ENCODE results near the gene KRT38. TPM values are rescaled to one million over a fixed set of nuclear protein-coding genes. Genes with fewer than 3 reads are reported as not detected.

The KRT38 gene
- total and polyA plus RNA-seq, 2 of the 8 experiments (the other 6 are each of a cell fraction or from before 2014, with no cell fraction given) = not detected

DNA sequence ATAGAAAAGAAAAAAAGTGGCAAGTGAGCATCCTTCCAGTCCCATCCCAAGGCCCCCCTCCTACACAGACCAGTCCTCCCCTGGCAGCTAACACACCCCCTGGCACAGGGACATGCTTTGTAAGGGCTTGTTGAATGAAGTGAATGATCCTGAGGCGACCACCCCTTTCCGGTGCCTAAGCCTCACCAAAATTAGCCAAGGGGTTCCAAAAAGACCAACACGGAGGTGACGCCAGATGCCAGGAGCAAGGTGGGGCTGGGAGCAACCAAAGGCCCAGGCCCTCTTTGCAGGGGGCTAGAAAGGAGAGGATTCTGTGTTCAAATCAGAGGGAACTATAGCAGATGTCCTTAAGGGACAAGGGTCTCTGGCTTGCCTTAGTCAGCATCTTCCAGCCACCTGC is 34.6 kb upstream of the KRT38 start:
- Histone ChIP-seq H3K23ac (ENCODE audit: insufficient read length) (no peak overlapping the region), H3K23me2 (ENCODE audit: low read depth, low read length) (no peaks in the 10 kb centered on the region), H3K27me3 (replicated peaks in 1 of 4; ENCODE audit: control insufficient read depth in 3 of 4, extremely low read depth in 1 of 4, insufficient read depth in 3 of 4, low read length in 3 of 4) (no peaks in the 10 kb centered on the region; a peak in 2 of 7 replicates), H3K4me3 (ENCODE audit: extremely low read depth in 1 of 4, insufficient read depth in 2 of 4, low read depth in 3 of 4, low read length in 4 of 4) (no peak overlapping the region), H3K18ac (ENCODE audit: extremely low read depth, low read length) (no peak overlapping the region), H3K79me1 (ENCODE audit: low read depth, low read length) (no peaks in the 10 kb centered on the region), H2BK12ac (ENCODE audit: low read depth, low read length) (no peak overlapping the region), H3K9ac (replicated peaks in 1 of 4; ENCODE audit: extremely low read depth in 1 of 4, low read depth in 3 of 4, low read length in 3 of 4) (no peak overlapping the region), H2BK5ac (ENCODE audit: low read depth, low read length) (no peak overlapping the region), H3K4ac (replicated peaks; ENCODE audit: insufficient read length, low read depth, low read length) (no peak overlapping the region), H4K8ac (ENCODE audit: extremely low read depth, insufficient read depth, low read length) (no peak overlapping the region), H4K20me1 (replicated peaks in 1 of 2; ENCODE audit: control insufficient read depth in 1 of 2, insufficient read depth in 2 of 2, low read length in 2 of 2) (no peaks in the 10 kb centered on the region), H4K5ac (ENCODE audit: insufficient read length, low read depth, low read length) (no peak overlapping the region), H3K36me3 (ENCODE audit: control insufficient read depth in 2 of 4, insufficient read depth in 4 of 4, low read length in 3 of 4) (no peaks in the 10 kb centered on the region), H3K4me2 (ENCODE audit: insufficient read depth in 1 of 2, low read depth in 2 of 2, low read length in 2 of 2) (no peak overlapping the region), H2BK120ac (replicated peaks; ENCODE audit: low read depth, low read length) (no peak overlapping the region), H3K14ac (ENCODE audit: insufficient read length) (no peak overlapping the region), H3K4me1 (replicated peaks in 1 of 4; ENCODE audit: control insufficient read depth in 3 of 4, insufficient read depth in 4 of 4, low read length in 3 of 4) (no peaks in the 10 kb centered on the region), H2AK5ac (ENCODE audit: low read depth, low read length) (no peak overlapping the region), H2AFZ (ENCODE audit: low read length) (no peak overlapping the region), H2BK20ac (ENCODE audit: low read length) (no peak overlapping the region), H3K56ac (replicated peaks; ENCODE audit: insufficient read length, low read depth, low read length) (no peak overlapping the region), H3K79me2 (ENCODE audit: control insufficient read depth in 1 of 2, insufficient read depth in 2 of 2, low read length in 2 of 2) (no peaks in the 10 kb centered on the region), H3K27ac (ENCODE audit: low read depth, low read length) (no peak overlapping the region), H2BK15ac (ENCODE audit: low read length) (no peak overlapping the region), H3K9me3 (ENCODE audit: insufficient read depth in 2 of 2, low read depth in 1 of 2, low read length in 1 of 2) (no peaks in the 10 kb centered on the region), H4K91ac (replicated peaks; ENCODE audit: insufficient read length, low read length) (no peak overlapping the region)
- no peak for FAIRE-seq
- ChIA-PET CTCF (ENCODE audit: partially characterized antibody) (interaction anchor here (1.2 to 2.0 kb wide), 2 partner anchors 12 to 58 kb away, joined by 3 to 4 read pairs; no protein-coding TSS in a partner anchor), POLR2A (ENCODE audit: partially characterized antibody) (interaction anchor here (1.1 kb wide), 1 partner anchor 214 kb away, joined by 4 read pairs; no protein-coding TSS in a partner anchor)
- WGBS, 2 experiments (ENCODE audit: extremely low coverage in 1 of 2, insufficient coverage in 1 of 2, insufficient read length in 1 of 2, insufficient replicate concordance in 2 of 2, low coverage in 1 of 2, low lambda C conversion rate in 2 of 2, missing lambda C conversion rate in 1 of 2) = 85% methylated on average over 4 of the region's 4 CpGs; no CpG with 5 or more reads in 1 of the 2 experiments
- no peak for DNase-seq (ENCODE audit: low read depth in 1 of 2, low spot score in 2 of 2)
- TF ChIP-seq EP300 (IDR thresholded peaks at IDR 0.05; ENCODE audit: borderline replicate concordance in 1 of 2, low read depth in 2 of 2, low read length in 2 of 2) (no peak), SP4 (IDR thresholded peaks at IDR 0.05; ENCODE audit: low read length) (no peak), TAF1 (IDR thresholded peaks at IDR 0.05; ENCODE audit: low read depth, low read length) (no peak), NRF1 (IDR thresholded peaks at IDR 0.05; ENCODE audit: low read depth, low read length) (no peak), CEBPB (IDR thresholded peaks at IDR 0.05; ENCODE audit: low read depth, low read length) (no peak), KDM1A (IDR thresholded peaks at IDR 0.05; ENCODE audit: borderline replicate concordance, low read length) (no peak), SP2 (IDR thresholded peaks at IDR 0.05; ENCODE audit: low read length) (no peak), RBBP5 (IDR thresholded peaks at IDR 0.05; ENCODE audit: borderline replicate concordance, low read depth, low read length) (no peak), SIX5 (IDR thresholded peaks at IDR 0.05; ENCODE audit: low read depth, low read length) (no peak), BACH1 (IDR thresholded peaks at IDR 0.05; ENCODE audit: low read length) (no peak), RXRA (IDR thresholded peaks at IDR 0.05; ENCODE audit: insufficient read depth, low read depth, low read length) (no peak), POLR2AphosphoS5 (IDR thresholded peaks at IDR 0.05; ENCODE audit: low read depth, low read length) (no peak)
- TF ChIP-seq, protein P1, sequence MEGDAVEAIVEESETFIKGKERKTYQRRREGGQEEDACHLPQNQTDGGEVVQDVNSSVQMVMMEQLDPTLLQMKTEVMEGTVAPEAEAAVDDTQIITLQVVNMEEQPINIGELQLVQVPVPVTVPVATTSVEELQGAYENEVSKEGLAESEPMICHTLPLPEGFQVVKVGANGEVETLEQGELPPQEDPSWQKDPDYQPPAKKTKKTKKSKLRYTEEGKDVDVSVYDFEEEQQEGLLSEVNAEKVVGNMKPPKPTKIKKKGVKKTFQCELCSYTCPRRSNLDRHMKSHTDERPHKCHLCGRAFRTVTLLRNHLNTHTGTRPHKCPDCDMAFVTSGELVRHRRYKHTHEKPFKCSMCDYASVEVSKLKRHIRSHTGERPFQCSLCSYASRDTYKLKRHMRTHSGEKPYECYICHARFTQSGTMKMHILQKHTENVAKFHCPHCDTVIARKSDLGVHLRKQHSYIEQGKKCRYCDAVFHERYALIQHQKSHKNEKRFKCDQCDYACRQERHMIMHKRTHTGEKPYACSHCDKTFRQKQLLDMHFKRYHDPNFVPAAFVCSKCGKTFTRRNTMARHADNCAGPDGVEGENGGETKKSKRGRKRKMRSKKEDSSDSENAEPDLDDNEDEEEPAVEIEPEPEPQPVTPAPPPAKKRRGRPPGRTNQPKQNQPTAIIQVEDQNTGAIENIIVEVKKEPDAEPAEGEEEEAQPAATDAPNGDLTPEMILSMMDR (IDR thresholded peaks at IDR 0.05; ENCODE audit: control extremely low read depth in 1 of 3, insufficient read depth in 1 of 3, low read depth in 1 of 3, low read length in 3 of 3) = no peak

Data from H1 (cell line).